ENCODE data around the gene GPR108. TPM values are rescaled to one million over a fixed set of nuclear protein-coding genes. Genes with fewer than 3 reads are reported as not detected.

GPR108 gene
- total RNA-seq, 1 donor from 2014 or later = 64.1 TPM

DNA sequence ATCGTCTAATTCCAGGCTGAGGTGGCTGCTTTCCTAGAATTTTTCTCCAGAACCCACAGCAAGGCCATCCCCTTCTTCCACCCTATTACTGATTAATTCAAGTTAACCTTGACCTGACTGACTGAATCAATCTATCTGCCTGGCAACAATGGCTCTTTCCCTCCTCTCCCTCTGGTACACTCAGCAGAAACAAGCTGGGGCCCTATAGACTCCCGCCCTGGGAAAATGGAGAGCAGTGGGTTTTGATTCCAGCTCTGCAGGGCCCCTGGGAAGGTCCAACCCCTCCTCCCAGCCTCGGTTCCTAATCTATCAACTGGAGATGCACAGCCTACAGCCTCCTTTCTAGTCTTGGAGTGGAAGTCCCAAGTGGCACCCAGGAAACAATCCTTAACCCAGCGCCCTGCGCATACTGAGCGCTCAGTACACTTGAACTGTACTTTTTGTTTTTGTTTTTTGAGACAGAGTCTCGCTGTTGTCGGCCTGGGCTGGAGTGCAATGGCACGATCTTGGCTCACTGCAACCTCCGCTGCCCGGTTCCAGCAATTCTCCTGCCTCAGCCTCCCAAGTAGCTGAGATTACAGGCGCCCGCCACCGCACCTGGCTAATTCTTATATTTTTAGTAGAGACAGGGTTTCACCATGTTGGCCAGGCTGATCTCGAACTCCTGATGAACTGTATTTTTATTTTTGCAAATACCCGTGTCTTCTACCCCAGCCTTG is 11.7 kb downstream of the GPR108 start:
- intact Hi-C loops (cut with DNase I) = no loop called here
- no peak for DNase-seq (ENCODE audit: low spot score)

DNA sequence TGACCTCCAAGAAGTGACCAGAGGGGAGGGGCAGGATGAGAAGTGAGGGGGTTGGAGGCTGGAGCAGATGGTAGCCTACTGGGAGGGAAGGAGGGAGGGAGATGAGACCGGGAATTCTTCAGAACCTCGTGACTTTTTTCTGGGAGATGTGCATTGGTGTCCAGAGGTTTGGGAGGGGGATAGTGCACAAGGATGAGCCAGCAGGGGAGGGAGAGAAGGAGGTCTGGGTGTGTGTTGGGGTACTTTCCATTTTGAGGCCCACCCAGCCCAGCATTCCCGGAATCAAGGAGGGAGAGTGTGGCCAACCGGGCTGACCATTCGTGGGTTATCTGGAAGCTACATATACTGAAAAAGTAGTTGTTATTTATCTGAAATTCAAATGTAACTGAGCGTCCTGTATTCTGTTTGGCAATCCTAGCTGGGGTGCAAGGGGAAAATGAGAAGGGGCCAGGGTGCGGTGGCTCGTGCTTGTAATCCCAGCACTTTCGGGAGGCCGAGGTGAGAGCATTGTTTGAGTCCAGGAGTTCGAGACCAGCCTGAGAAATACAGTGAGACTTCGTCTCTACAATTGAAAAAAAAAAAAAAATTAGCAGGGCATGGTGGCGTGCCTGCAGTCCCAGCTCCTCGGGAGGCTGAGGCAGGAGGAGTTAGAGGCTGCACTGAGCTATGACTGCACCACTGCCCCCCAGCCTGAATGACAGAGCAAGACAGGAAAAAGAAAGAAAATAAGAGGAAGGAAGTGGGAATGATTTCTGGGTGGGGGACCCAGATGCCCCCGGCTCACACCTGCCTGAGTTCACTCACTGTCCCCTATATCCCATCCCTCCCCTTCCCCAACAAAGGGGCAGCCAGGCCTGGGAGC is 12.5 kb downstream of the GPR108 start:
- intact Hi-C loops (cut with DNase I) = no loop called here
- DNase-seq (ENCODE audit: low spot score) (no peak), ATAC-seq (no peak)

More for the DNA sequence above, 11.7 kb downstream of the GPR108 start:
- ATAC-seq = no peak

DNA sequence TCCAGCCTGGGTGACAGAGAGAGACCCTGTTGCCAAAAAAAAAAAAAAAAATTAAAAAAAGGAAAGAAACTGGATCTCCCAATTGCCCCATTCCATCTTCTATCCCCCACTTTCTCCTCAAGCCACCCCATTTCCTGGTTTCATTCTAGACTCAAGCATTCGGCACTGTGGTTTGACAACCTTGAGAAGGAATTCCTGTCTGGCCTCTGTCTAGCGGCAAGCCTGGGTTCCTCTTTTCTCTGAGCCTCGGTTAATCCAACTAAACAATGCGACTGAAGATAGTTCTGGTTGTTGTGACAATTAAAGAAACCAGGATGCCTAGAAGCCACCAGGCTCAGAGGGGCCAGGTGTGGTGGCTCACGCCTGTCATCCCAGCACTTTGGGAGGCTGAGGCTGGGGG is 13.6 kb downstream of the GPR108 start:
- intact Hi-C loops (cut with DNase I) = no loop called here
- ATAC-seq (no peak), DNase-seq (ENCODE audit: low spot score) (no peak)

DNA sequence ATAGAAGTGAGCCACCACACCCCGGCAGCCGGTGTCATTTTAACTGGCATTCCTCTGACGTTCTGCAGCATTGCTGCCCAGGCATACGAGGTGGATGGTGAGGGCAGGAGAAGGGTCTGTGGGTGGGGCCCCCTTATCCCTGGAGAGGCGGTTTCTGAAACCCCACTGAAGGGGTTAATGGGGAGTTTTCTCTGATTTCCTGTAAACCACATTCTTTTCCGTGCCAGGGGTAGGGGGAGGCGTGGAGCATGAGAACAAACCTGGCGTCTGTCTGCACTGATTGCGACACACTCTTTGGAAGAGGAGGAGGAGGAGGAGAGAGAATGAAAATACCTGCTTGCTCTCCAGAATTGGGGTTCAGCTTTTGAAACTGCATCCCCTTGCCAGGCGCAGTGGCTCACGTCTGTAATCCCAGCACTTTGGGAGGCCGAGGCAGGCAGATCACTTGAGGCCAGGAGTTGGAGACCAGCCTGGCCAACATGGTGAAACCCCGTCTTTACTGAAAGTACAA is 14.2 kb downstream of the GPR108 start:
- ATAC-seq = peak; percentile 72
- intact Hi-C loops (cut with DNase I) = no loop called here
- no peak for DNase-seq (ENCODE audit: low spot score)

DNA sequence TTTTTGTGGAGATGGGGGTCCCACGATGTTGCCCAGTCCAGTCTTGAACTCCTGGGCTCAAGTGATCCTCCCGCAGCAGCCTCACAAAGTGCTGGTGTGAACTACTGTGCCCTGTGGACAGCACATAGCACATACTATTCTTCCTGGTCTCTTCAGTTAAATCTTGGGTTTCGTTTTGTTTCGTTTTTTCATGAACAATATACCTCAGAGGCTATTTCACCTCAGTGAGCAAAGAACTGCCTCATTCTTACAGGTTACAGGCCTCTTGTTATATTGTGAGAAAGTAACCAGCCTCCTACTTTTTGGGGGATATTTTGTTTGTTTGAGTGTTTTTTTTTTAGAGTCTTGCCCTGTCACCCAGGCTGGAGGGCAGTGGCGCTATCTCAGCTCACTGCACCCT is 15.6 kb downstream of the GPR108 start:
- DNase-seq (ENCODE audit: low spot score) (no peak), ATAC-seq (no peak)
- intact Hi-C loops (cut with DNase I) = no loop called here

DNA sequence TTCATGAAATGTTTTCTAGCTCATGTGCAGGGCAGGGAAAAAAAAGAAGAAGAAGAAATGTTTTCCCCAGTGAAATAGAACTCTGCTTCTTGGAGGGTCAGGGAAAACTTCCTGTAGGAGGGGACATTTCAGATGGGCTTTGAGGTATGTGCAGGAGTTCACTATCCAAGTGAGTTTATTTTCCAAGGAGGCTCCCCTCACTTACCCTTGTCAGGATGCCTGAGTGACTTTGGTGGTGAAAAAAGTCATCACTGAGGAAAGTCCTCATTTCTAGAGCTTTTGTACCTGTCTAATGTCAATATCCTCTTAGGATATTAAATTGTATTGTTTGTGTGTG is 16.3 kb downstream of the GPR108 start:
- no peak for ATAC-seq
- no peak for DNase-seq (ENCODE audit: low spot score)
- intact Hi-C loops (cut with DNase I) = no loop called here

DNA sequence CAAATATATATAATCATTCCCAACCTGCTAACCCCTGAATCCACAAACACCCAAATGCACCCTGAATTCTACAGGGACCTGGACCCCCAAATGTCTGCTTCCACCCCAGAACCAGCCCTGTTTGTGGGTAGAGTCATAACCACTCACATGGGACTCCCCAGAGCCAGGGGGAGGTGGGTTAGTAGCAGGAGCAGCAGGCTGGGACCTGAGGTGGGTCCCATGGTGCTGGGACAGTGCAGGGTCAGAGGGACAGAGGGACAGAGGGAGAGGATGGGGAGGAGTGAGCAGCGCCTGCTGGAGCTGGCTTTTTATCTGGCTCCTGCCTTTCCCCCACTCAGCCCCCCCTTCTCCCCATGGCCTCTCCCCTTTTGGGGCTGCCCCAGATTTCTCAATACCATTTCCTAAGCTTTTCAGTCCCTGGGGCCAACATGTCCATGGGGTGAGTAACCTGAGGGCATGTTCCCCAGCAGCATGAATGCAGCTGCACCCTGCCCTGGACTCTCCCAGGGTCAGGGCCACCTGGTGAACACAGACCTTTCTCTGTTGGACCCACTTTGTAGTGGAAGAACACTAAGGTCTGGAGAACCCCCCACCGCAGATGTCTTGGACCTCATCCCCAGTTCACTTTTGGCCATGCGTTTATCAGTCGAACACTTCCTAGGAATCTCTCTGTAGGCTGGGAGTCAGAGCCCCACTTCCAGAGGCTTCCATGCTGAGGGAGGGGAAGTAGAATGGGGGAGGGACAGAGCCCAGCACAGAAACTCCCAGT is 16.8 kb downstream of the GPR108 start, which contains the start of gene C3:
Gene C3, minus strand, starts transcription at position 282 of the 769 bp plus-strand sequence. Its CDS starts 61 bp downstream, at position 221.
- DNase-seq (ENCODE audit: low spot score) (peak; percentile 79), ATAC-seq (peak; percentile 91)
- intact Hi-C loops (cut with DNase I) = no loop called here

DNA sequence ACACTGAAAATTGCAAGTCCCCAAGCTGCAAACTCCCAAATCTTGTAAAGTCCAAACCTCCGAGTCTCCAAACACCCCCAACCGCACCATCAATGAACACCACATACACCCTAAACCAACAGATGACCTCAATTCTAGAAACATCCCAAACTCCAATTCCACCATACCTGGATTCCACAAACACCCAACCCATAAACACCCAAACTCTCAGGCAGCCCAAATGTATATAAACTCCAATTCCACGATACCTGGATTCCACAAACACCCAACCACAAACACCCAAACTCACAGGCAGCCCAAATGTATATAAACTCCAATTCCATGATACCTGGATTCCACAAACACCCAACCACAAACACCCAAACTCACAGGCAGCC is 17.4 kb downstream of the GPR108 start:
- ATAC-seq (no peak), DNase-seq (ENCODE audit: low spot score) (no peak)
- intact Hi-C loops (cut with DNase I) = no loop called here

DNA sequence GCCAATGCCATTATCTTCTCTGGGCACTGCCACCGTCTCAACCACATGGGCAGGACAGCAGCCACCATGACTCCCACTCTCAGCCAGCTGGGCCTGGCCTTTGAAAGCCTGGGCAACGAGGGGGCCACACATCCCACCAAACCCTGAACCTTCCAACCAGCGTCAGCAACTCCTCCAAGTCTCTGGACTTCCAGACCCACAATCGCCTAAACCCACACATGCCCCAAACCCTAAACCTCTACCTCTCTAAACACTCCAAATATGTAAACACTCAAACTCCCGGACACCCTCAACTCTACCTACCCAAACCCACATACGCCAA is 17.9 kb downstream of the GPR108 start:
- intact Hi-C loops (cut with DNase I) = no loop called here
- ATAC-seq (no peak), DNase-seq (ENCODE audit: low spot score) (no peak)

DNA sequence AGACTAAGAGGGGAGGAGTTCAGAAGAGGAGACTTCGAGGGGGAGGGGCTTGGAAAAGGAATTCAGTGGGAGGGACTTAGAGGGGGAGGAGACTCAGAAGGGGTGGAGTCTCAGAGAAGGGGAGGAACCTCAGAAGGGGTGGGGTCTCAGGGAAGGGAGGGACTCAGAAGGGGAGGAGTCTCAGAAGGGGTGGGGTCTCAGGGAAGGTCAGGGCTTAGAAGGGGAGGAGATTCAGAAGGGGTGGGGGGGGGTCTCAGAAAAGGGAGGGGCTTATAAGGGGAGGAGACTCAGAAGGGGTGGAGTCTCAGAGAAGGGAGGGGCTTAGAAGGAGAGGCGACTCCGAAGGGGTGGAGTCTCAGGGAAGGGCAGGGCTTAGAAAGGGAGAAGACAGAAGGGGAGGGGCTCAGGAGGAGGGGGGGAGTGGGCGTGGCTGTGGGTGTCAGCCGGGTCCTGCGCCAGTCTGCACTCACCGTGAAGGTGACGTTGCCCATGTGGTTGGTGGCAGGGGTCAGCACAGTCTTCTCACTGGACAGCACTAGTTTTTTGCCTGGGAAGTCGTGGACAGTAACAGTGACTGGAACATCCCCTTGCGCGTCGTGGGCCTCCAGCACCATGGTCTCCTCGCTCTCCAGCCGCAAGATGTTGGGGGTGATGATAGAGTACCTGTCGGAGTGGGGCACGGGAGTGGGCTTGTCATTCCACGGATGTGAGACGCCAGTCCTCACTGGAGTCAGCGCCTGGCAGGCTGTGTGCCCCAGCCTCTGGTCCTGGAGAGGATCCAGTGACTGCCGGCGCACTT is 18.4 kb downstream of the GPR108 start:
- ATAC-seq (no peak), DNase-seq (ENCODE audit: low spot score) (no peak)
- intact Hi-C loops (cut with DNase I) = no loop called here

DNA sequence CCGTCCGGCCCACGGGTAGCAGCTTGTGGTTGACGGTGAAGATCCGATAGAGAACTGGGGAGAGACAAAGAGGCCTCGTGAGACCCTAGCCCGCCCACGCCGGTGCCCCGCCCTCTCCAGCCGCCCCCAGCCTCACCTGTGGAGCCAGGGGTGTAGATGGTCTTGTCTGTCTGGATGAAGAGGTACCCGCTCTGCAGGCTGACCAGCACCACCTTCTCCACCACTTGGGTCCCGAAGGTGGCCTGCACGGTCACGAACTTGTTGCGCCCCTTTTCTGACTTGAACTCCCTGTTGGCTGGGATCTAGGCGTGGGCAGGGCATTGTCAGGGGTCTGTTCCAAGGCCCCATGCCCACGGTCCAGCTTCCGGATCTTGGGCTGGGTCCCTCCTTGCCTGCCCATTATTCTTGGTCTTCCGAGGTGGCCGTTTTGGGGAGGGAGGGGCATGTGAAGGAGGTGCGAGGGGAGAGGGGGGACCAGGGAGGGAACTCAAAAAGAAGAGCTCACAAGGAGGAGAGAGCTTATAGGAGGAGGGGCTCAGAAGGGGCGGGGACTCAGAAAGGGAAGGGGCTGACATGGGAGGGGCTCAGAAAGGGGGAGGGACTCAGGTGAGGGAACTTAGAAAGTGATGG is 19.2 kb downstream of the GPR108 start:
- DNase-seq (ENCODE audit: low spot score) (no peak), ATAC-seq (no peak)
- intact Hi-C loops (cut with DNase I) = no loop called here

DNA sequence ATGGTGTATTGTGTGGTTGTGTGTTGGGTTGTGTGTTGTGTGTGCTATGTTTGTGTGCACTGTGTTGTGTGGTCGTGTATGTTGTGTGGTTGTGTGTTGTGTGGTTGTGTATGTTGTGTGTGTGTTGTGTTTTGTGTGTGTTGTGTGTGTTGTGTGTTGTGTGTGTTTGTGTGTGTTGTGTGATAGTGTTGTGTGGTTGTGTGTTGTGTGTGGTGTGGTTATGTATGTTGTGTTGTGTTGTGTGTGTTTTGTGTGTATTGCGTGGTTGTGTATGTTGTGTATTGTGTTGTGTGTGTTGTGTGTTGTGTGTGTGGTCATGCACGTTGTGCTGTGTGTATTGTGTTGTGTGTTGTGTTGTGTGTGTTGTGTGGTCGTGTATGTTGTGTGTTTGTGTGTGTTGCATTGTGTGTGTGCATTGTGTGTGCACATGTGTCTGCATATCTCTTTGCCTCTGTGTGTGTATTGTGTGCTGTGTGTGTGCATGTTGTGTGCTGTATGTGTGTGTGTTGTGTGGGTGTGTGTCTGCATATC is 19.9 kb downstream of the GPR108 start:
- ATAC-seq = no peak
- intact Hi-C loops (cut with DNase I) = no loop called here
- DNase-seq (ENCODE audit: low spot score) = no peak

DNA sequence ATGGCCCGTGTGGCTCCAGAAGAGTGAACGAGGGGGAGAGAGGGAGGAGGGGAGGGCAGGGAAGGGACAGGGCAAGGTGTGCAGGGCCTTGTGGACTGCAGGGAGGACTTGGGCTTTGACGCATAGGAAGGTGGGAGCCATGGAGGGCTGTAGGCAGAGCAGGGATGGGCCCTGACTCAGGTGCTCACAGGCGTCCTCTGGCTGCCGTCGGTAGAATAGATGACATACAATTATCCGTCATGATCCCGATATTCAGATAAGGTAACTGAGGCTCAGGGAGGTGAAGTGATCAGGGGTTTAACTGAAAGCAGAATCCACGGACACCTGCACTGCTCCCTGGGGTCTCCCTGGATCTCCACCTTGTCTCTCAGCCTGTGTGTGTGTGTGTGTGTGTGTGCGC is 20.3 kb downstream of the GPR108 start:
- DNase-seq (ENCODE audit: low spot score) (no peak), ATAC-seq (no peak)
- intact Hi-C loops (cut with DNase I) = no loop called here

DNA sequence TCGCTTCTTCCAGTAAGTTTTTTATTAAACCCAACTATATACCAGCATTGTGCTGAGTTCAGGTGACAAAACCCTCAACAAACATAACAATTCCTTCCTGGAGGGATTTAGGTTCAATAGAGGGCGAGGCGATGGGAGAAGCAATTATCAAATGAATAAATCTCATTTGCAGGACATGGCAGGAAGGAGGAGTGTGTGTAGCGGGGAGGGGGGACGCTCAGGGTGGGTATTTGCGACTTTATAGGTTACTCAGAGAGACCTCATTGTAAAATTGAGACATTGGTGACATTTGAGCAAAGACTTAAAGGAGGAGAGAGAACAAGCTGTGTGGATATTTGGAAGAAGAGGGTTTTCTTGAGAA is 20.8 kb downstream of the GPR108 start:
- ATAC-seq (no peak), DNase-seq (ENCODE audit: low spot score) (no peak)
- intact Hi-C loops (cut with DNase I) = no loop called here

DNA sequence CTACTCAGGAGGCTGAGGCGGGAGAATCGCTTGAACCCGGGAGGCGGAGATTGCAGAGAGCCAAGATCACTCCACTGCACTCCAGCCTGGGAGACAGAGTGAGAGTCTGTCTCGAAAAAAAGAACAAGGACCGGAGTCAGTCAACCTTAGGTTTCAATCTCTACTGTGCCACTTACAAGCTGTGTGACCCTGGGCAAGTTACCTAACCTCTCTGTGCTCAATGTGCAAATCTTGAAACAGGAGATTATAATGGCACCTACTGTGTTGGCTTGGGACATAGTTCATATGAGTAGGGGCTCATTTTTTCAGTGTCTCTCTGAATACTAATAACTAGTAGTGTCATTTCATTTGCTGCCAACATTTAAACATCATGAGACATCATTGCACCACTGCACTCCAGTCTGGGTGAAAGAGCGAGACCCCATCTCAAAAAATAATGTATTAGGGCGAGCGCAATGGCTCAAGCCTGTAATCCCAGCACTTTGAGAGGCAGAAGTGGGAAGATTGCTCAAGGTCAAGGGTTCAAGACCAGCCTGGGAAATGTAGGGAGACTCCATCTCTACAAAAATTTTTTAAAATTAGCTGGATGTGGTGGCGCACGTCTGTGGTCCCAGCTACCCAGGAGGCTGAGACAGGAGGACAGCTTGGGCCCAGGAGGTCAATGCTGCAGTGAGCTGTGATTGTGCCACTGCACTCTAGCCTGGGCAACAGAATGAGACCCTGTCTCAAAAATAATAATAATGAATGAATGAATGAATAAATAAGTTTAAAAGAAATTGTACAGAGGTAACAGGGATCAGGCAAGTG is 22.4 kb downstream of the GPR108 start:
- ATAC-seq (no peak), DNase-seq (ENCODE audit: low spot score) (no peak)
- intact Hi-C loops (cut with DNase I) = no loop called here

DNA sequence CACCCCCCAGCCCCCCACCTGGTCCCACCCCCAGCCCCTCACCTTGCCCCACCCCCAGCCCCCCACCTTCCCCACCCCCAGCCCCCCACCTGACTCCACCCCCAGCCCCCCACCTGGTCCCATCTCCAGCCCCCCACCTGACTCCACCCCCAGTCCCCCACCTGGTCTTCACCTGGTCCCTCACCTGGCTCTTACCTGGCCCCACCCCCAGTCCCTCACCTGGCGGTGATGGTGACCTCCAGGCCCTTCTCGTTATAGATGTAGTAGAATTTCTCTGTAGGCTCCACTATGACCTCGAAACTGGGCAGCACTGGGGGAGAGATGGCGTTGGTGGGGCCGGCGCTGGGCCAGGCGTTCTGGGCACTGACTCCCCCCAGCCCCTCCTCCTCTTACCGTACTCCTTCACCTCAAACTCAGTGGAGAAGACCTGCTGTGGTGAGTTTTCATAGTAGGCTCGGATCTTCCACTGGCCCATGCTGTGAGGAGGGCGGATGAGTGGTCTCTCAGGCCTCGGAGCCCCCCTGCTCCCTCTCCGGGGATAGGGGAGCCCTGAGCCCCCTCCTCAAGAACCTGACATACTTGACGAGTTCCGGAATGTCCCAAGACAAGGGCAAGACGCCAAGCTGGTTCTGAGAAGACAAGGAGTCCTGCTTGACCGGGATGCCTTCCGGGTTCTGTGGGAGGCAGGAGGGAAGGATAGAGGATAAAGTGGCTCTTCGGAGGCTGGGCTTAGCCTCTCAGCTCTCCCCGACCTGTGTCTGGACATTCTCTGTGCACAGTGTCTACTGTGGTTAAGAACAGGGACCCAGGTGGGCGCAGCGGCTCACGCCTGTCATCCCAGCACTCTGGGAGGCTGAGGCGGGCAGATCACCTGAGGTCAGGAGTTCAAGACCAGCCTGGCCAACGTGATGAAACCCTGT is 23.3 kb downstream of the GPR108 start:
- DNase-seq (ENCODE audit: low spot score) (no peak), ATAC-seq (no peak)
- intact Hi-C loops (cut with DNase I) = no loop called here

All from sciatic nerve (tissue), 2 donors.